Adrenal gland (tissue), 5 donors: ENCODE measurements around the gene DST.

Experiments
- CTCF ChIP-seq, 6 experiments: fragments of 450-650 bp in 4 of 6; fragments of 200-600 bp in 2 of 6; sonication (generic) in 1 of 6; IDR thresholded peaks; 1 replicate in 5 of 6; 2 replicates in 1 of 6; pipeline versions ENCODE4 v1.5.1 to v1.8.0; 2016 to 2021; ENCODE audit warnings: antibody characterized with exemption in 6 of 6, mild to moderate bottlenecking in 2 of 6, moderate library complexity in 1 of 6
- POLR2A ChIP-seq, 2 donors: fragments of 450-650 bp; IDR thresholded peaks; one replicate each; pipeline ENCODE4 v1.6.1; 2017; ENCODE audit warnings: antibody characterized with exemption in 2 of 2, mild to moderate bottlenecking in 2 of 2, moderate library complexity in 1 of 2
- donor health status: DM: no; HTN: no; CAD: no.

- TF ChIP-seq CTCF (IDR thresholded peaks at IDR 0.05) (no peak), POLR2A (IDR thresholded peaks at IDR 0.05) (no peak)
Measured at GRCh38 chr6:56513631-56514030, 129.1 kb downstream of the DST start.
